T-cell (primary cell): ENCODE measurements around the gene IL1RL1. TPM values are rescaled to one million over a fixed set of nuclear protein-coding genes. Genes with fewer than 3 reads are reported as not detected.

Source experiments
- ATAC-seq, 4 experiments: fragments of 200-7000 bp in 3 of 4; fragments of 150-1000 bp in 1 of 4; cut with Tn5 transposase; replicated peaks in 1 of 4; 1 replicate in 3 of 4; 2 replicates in 1 of 4; pipeline ENCODE4 v1.10.0; 2021; ENCODE audit warnings: moderate library complexity in 3 of 4, mild to moderate bottlenecking in 2 of 4, moderate number of reproducible peaks in 1 of 4
- CTCF ChIA-PET, 2 donors: fragments of 300-600 bp; sonication (Branson Sonifier 250); formaldehyde crosslinking; loops; one replicate each; lab custom pipeline; 2022; ENCODE audit warnings: antibody characterized with exemption in 2 of 2; lab: Charles Lee
- POLR2A ChIA-PET, 2 donors: fragments of 300-600 bp; sonication (Branson Sonifier 250); formaldehyde crosslinking; loops; one replicate each; lab custom pipeline; 2022; ENCODE audit warnings: antibody characterized with exemption in 2 of 2; lab: Charles Lee
- DNase-seq, 35 experiments: peaks; one replicate each; pipeline versions ENCODE4 v3.0.0 to v3.0.0-alpha.2; 2013 to 2023
- H3K27ac ChIP-seq: one replicate; pipeline ENCODE4 v1.5.1; 2013; ENCODE audit warnings: low read length
- H3K27me3 ChIP-seq, 2 experiments: replicated peaks in 1 of 2; 1 replicate in 1 of 2; 2 replicates in 1 of 2; pipeline versions ENCODE4 v1.6.1 to v1.7.0; 2013; ENCODE audit warnings: low read length in 1 of 2, mixed read lengths in 1 of 2; ENCODE audit not compliant: control insufficient read depth in 2 of 2, insufficient read depth in 2 of 2; ENCODE audit errors: extremely low read depth in 1 of 2
- H3K36me3 ChIP-seq, 2 donors: 1 replicate in 1 of 2; 2 replicates in 1 of 2; pipeline versions ENCODE4 v1.6.1 to v1.7.0; 2013; ENCODE audit warnings: low read length in 1 of 2; ENCODE audit not compliant: control insufficient read depth in 2 of 2, insufficient read depth in 1 of 2; ENCODE audit errors: extremely low read depth in 1 of 2
- H3K4me1 ChIP-seq, 2 experiments: 1 replicate in 1 of 2; 2 replicates in 1 of 2; pipeline versions ENCODE4 v1.6.1 to v1.7.0; 2013; ENCODE audit warnings: low read length in 2 of 2, mixed read lengths in 1 of 2; ENCODE audit not compliant: insufficient read depth in 2 of 2, control insufficient read depth in 1 of 2; ENCODE audit errors: extremely low read depth in 1 of 2
- H3K4me3 ChIP-seq, 2 donors: 1 replicate in 1 of 2; 2 replicates in 1 of 2; pipeline versions ENCODE4 v1.5.1 to v1.7.0; 2013; ENCODE audit warnings: mild to moderate bottlenecking in 2 of 2, low read length in 1 of 2, moderate library complexity in 1 of 2; ENCODE audit not compliant: control insufficient read depth in 1 of 2; ENCODE audit errors: extremely low read depth in 1 of 2
- H3K9me3 ChIP-seq: 2 replicates; pipeline ENCODE4 v1.7.0; 2013
- H3K27ac Mint-ChIP-seq, 2 donors: one replicate each; pipeline ENCODE4 v1.8.0; 2020 to 2021; ENCODE audit warnings: mild to moderate bottlenecking in 2 of 2, mixed read lengths in 2 of 2
- H3K27me3 Mint-ChIP-seq, 2 donors: one replicate each; pipeline ENCODE4 v1.8.0; 2021 to 2022; ENCODE audit warnings: mixed read lengths in 2 of 2
- H3K36me3 Mint-ChIP-seq: one replicate; pipeline ENCODE4 v1.8.0; 2021; ENCODE audit warnings: mixed read lengths
- H3K4me1 Mint-ChIP-seq, 3 donors: one replicate each; pipeline ENCODE4 v1.8.0; 2020 to 2022; ENCODE audit warnings: mixed read lengths in 3 of 3, mild to moderate bottlenecking in 1 of 3
- H3K4me3 Mint-ChIP-seq, 3 donors: one replicate each; pipeline ENCODE4 v1.8.0; 2020 to 2022; ENCODE audit warnings: mild to moderate bottlenecking in 3 of 3, mixed read lengths in 3 of 3, moderate library complexity in 3 of 3
- H3K9me3 Mint-ChIP-seq, 3 donors: one replicate each; pipeline ENCODE4 v1.8.0; 2020 to 2022; ENCODE audit warnings: mixed read lengths in 3 of 3
- WGBS: methylation state at CpG from one replicate; pipeline ENCODE4 v1.1.5; 2013; ENCODE audit warnings: missing lambda C conversion rate; ENCODE audit not compliant: insufficient coverage; 5-methylcytosine and 5-hydroxymethylcytosine counted together
- total RNA-seq, 35 experiments: library from RNA in 6 of 35; stranded (reverse) in 6 of 35; fragments of 120-200 nt in 1 of 35; gene quantifications; one replicate each; pipeline versions ENCODE4 v1.2.1 to v1.2.4 and lab custom pipeline; 2013 to 2026

Gene IL1RL1
- total RNA-seq, 5 donors from 2014 or later (not counting 1 experiment from before 2014, with no cell fraction given): 0.15 to 1.4 (median 0.35) TPM

GRCh38 chr2:102279391-102279735, 32.0 kb upstream of the IL1RL1 start:
- H3K4me1 Mint-ChIP-seq: peaks cover 27 to 33% (median 30%) of the 10 kb centered on the region in 3 donors
- Histone ChIP-seq H3K4me1 (peaks cover 11 to 13% of the 10 kb centered on the region in 2 experiments), H3K36me3 (no peaks in the 10 kb centered on the region), H3K9me3 (no peaks in the 10 kb centered on the region), H3K27me3 (no peaks in the 10 kb centered on the region), H3K27ac (no peak overlapping the region), H3K4me3 (no peak overlapping the region)
- ChIA-PET CTCF (no interaction called here), POLR2A (no interaction called here)
- no peak overlapping the region for H3K27ac Mint-ChIP-seq
- no peak overlapping the region for H3K4me3 Mint-ChIP-seq
- DNase-seq (no peak), ATAC-seq (no peak)
- no peaks in the 10 kb centered on the region for H3K9me3 Mint-ChIP-seq
- H3K36me3 Mint-ChIP-seq: no peaks in the 10 kb centered on the region
- H3K27me3 Mint-ChIP-seq: peaks cover 0 to 3% of the 10 kb centered on the region in 2 donors
- no CpG with 5 or more reads among the region's 1 CpG for WGBS

GRCh38 chr2:102282678-102283091, 28.7 kb upstream of the IL1RL1 start:
- peaks cover 8 to 10% (median 10%) of the 10 kb centered on the region in 3 donors for H3K4me1 Mint-ChIP-seq
- no CpG with 5 or more reads among the region's 2 CpGs for WGBS

GRCh38 chr2:102283996-102284395, 27.4 kb upstream of the IL1RL1 start:
- DNase-seq: no peak
- H3K27ac Mint-ChIP-seq: no peak overlapping the region
- ATAC-seq: no peak
- CTCF ChIA-PET: interaction anchor here in 1 of 2 donors (0.6 to 1.5 kb wide), 2 partner anchors 28 to 43 kb away, joined by 3 read pairs; no protein-coding TSS in a partner anchor
- no peaks in the 10 kb centered on the region for H3K4me1 ChIP-seq
- H3K27me3 Mint-ChIP-seq: no peaks in the 10 kb centered on the region
- POLR2A ChIA-PET: no interaction called here
- H3K4me3 Mint-ChIP-seq: no peak overlapping the region
- no peaks in the 10 kb centered on the region for H3K4me1 Mint-ChIP-seq
- H3K36me3 ChIP-seq: no peaks in the 10 kb centered on the region
- no peaks in the 10 kb centered on the region for H3K9me3 ChIP-seq
- no peaks in the 10 kb centered on the region for H3K36me3 Mint-ChIP-seq
- H3K4me3 ChIP-seq: no peak overlapping the region
- WGBS: 100% methylated on average over 1 of the region's 1 CpG
- H3K27me3 ChIP-seq: no peaks in the 10 kb centered on the region
- no peak overlapping the region for H3K27ac ChIP-seq
- H3K9me3 Mint-ChIP-seq: no peaks in the 10 kb centered on the region

More at GRCh38 chr2:102282678-102283091, 28.7 kb upstream of the IL1RL1 start:
- no peak overlapping the region for H3K4me3 Mint-ChIP-seq
- no peak overlapping the region for H3K27ac Mint-ChIP-seq
- Histone ChIP-seq H3K4me1 (peaks cover 1 to 4% of the 10 kb centered on the region in 2 experiments), H3K27me3 (no peaks in the 10 kb centered on the region), H3K27ac (no peak overlapping the region), H3K9me3 (no peaks in the 10 kb centered on the region), H3K4me3 (no peak overlapping the region), H3K36me3 (no peaks in the 10 kb centered on the region)
- DNase-seq (no peak), ATAC-seq (no peak)
- no peaks in the 10 kb centered on the region for H3K27me3 Mint-ChIP-seq
- POLR2A ChIA-PET: no interaction called here
- H3K36me3 Mint-ChIP-seq: no peaks in the 10 kb centered on the region
- H3K9me3 Mint-ChIP-seq: no peaks in the 10 kb centered on the region
- CTCF ChIA-PET: no interaction called here

GRCh38 chr2:102284611-102285010, 26.8 kb upstream of the IL1RL1 start:
- ChIA-PET CTCF (interaction anchor here in 1 of 2 donors (1.5 kb wide), 1 partner anchor 44 kb away, joined by 3 read pairs; no protein-coding TSS in a partner anchor), POLR2A (no interaction called here)
- no peak overlapping the region for H3K27ac ChIP-seq

GRCh38 chr2:102285368-102285767, 26.0 kb upstream of the IL1RL1 start:
- Histone ChIP-seq H3K36me3 (no peaks in the 10 kb centered on the region), H3K9me3 (no peaks in the 10 kb centered on the region), H3K27me3 (no peaks in the 10 kb centered on the region), H3K4me1 (no peaks in the 10 kb centered on the region), H3K27ac (no peak overlapping the region), H3K4me3 (no peak overlapping the region)
- H3K27me3 Mint-ChIP-seq: peaks cover 0 to 1% of the 10 kb centered on the region in 2 donors
- H3K27ac Mint-ChIP-seq: no peak overlapping the region
- DNase-seq (no peak), ATAC-seq (no peak)
- CTCF ChIA-PET: interaction anchor here (0.7 to 1.8 kb wide), 2 partner anchors 45 to 444 kb away, joined by 3 to 7 read pairs; no protein-coding TSS in a partner anchor
- no peak overlapping the region for H3K4me3 Mint-ChIP-seq
- no peaks in the 10 kb centered on the region for H3K4me1 Mint-ChIP-seq
- no peaks in the 10 kb centered on the region for H3K9me3 Mint-ChIP-seq
- POLR2A ChIA-PET: no interaction called here
- H3K36me3 Mint-ChIP-seq: no peaks in the 10 kb centered on the region
- no CpG with 5 or more reads among the region's 2 CpGs for whole genome bisulfite sequencing

More at GRCh38 chr2:102284611-102285010, 26.8 kb upstream of the IL1RL1 start:
- no peaks in the 10 kb centered on the region for H3K9me3 ChIP-seq
- Mint-ChIP-seq H3K27me3 (peaks cover 0 to under 1% of the 10 kb centered on the region in 2 donors), H3K4me3 (no peak overlapping the region), H3K4me1 (no peaks in the 10 kb centered on the region), H3K27ac (no peak overlapping the region), H3K9me3 (no peaks in the 10 kb centered on the region), H3K36me3 (no peaks in the 10 kb centered on the region)
- no peaks in the 10 kb centered on the region for H3K4me1 ChIP-seq
- DNase-seq: no peak
- no peak for ATAC-seq
- no peak overlapping the region for H3K4me3 ChIP-seq
- no peaks in the 10 kb centered on the region for H3K36me3 ChIP-seq
- H3K27me3 ChIP-seq: no peaks in the 10 kb centered on the region
- 100% methylated on average over 2 of the region's 3 CpGs for whole genome bisulfite sequencing

- Histone ChIP-seq H3K4me1 (no peaks in the 10 kb centered on the region), H3K9me3 (no peaks in the 10 kb centered on the region), H3K27me3 (no peaks in the 10 kb centered on the region), H3K4me3 (no peak overlapping the region), H3K36me3 (no peaks in the 10 kb centered on the region), H3K27ac (no peak overlapping the region)
- Mint-ChIP-seq H3K9me3 (no peaks in the 10 kb centered on the region), H3K4me1 (no peaks in the 10 kb centered on the region), H3K27me3 (peaks cover 0 to 1% of the 10 kb centered on the region in 2 donors), H3K4me3 (no peak overlapping the region), H3K36me3 (no peaks in the 10 kb centered on the region), H3K27ac (no peak overlapping the region)
- ChIA-PET POLR2A (interaction anchor here in 1 of 2 donors (0.7 kb wide), 1 partner anchor 100 kb away, joined by 5 read pairs; no protein-coding TSS in a partner anchor), CTCF (interaction anchor here (0.7 to 1.8 kb wide), 3 partner anchors 9 to 443 kb away, joined by 3 to 7 read pairs (median 3); no protein-coding TSS in a partner anchor)
- DNase-seq (no peak), ATAC-seq (no peak)
- no CpG with 5 or more reads among the region's 3 CpGs for WGBS
Observed at GRCh38 chr2:102286041-102286440, 25.3 kb upstream of the IL1RL1 start.
